GM18511 (cell line): ENCODE results near the gene STRN4.

Source experiments
- ATAC-seq: cut with Tn5 transposase; IDR thresholded peaks from one replicate; pipeline ENCODE4 v1.9.1; 2021; ENCODE audit warnings: mild to moderate bottlenecking, moderate library complexity; ENCODE audit not compliant: unreplicated experiment

The STRN4 gene

GRCh38 chr19:46674416-46675178 lies 71.7 kb downstream of the STRN4 start:
- ATAC-seq, result no peak

- no peak for ATAC-seq
Observed at GRCh38 chr19:46670813-46671212, 75.4 kb downstream of the STRN4 start.
